Fibroblast of mammary gland (primary cell): ENCODE results near the gene RPA1.

Experiments
- DNase-seq: peaks from one replicate; pipeline ENCODE4 v3.0.0-alpha.2; 2010; ENCODE audit warnings: low read depth
- H3K4me3 ChIP-seq: 2 replicates; pipeline ENCODE4 v1.5.1; 2011; ENCODE audit warnings: low read depth, mild to moderate bottlenecking, low read length, moderate library complexity; ENCODE audit not compliant: control insufficient read depth
- CTCF ChIP-seq: conservative IDR thresholded peaks from 2 replicates; pipeline ENCODE4 v1.5.1; 2011; ENCODE audit warnings: low read depth, low read length, inconsistent platforms; ENCODE audit not compliant: control insufficient read depth, insufficient read depth

Gene RPA1

GRCh38 chr17:1945621-1946020 is 115.8 kb downstream of the RPA1 start:
- H3K4me3 ChIP-seq = no peak overlapping the region
- DNase-seq = no peak
- no peak for TF ChIP-seq CTCF

GRCh38 chr17:1946021-1946932 is 116.5 kb downstream of the RPA1 start:
- H3K4me3 ChIP-seq = no peak overlapping the region
- DNase-seq = no peak
- no peak for TF ChIP-seq CTCF

DNA sequence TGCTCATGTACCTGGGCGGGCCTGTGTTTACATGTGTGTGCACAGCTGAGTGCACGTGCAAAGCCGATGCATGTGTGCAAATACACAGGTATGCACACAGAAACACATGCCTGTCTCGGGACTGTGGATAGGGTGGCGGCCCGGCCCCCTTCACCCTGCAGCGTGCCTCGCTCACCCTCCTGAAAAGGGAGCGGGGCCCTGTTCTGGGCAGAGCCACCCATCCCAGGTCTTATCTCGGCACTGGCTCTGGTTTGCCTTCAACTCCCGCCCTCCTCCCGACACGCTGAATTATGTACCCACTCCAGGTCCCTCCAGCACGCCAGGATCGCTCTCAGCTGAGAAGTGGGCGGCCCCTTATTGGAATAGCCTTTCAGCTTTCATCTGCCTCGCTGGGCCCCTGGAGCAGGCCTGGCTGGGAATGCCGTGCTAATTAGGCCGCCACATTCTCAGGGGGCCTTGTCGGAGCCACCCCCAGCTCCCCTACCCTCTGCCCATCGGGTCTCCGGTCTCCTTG is 117.5 kb downstream of the RPA1 start:
- TF ChIP-seq CTCF = no peak
- no peak overlapping the region for H3K4me3 ChIP-seq
- no peak for DNase-seq

GRCh38 chr17:1947743-1948516 is 118.1 kb downstream of the RPA1 start:
- no peak for TF ChIP-seq CTCF
- H3K4me3 ChIP-seq = no peak overlapping the region

DNA sequence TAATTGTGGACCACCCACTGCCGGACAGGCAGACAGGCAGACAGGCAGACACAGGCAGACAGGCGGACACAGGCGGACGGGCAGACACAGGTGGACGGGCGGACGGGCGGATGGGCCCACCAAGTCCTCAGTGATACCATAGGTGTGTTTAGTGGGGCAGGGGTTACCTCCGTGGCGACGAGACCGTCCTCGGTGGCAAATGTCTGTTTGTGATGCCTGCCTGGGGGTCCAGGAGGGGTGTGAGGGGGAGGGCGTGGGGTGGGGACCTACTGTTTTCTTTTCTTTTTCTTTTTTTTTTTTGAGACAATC is 118.7 kb downstream of the RPA1 start:
- no peak overlapping the region for H3K4me3 ChIP-seq
- no peak for TF ChIP-seq CTCF
- DNase-seq = no peak

More at GRCh38 chr17:1947743-1948516, 118.1 kb downstream of the RPA1 start:
- DNase-seq = no peak
